Gastrocnemius medialis (tissue), 4 donors: ENCODE measurements around the gene DCAF5. TPM values are rescaled to one million over a fixed set of nuclear protein-coding genes. Genes with fewer than 3 reads are reported as not detected.

Source experiments
- ATAC-seq, 2 donors: fragments of 150-250 bp; one replicate each; pipeline ENCODE4 v1.9.1; 2016
- DNase-seq, 2 donors: peaks; one replicate each; pipeline ENCODE4 v3.0.0-alpha.2; 2019
- H3K27ac ChIP-seq, 4 donors: fragments of 200-600 bp; sonication (generic); 1 replicate in 1 of 4; 2 replicates in 3 of 4; pipeline ENCODE4 v1.5.1; 2016 to 2018; ENCODE audit warnings: mild to moderate bottlenecking in 2 of 4, moderate library complexity in 1 of 4
- H3K27me3 ChIP-seq, 3 donors: fragments of 200-600 bp; sonication (generic) in 2 of 3; 1 replicate in 1 of 3; 2 replicates in 2 of 3; pipeline versions ENCODE4 v1.5.1 to v1.6.0; 2016 to 2019; ENCODE audit warnings: mild to moderate bottlenecking in 1 of 3, moderate library complexity in 1 of 3
- H3K36me3 ChIP-seq, 2 donors: fragments of 200-600 bp; sonication (generic) in 1 of 2; one replicate each; pipeline ENCODE4 v1.5.1; 2017 to 2018
- H3K4me1 ChIP-seq, 2 donors: fragments of 200-600 bp; sonication (generic) in 1 of 2; one replicate each; pipeline ENCODE4 v1.5.1; 2016 to 2017; ENCODE audit warnings: mild to moderate bottlenecking in 2 of 2
- H3K4me3 ChIP-seq, 4 donors: fragments of 200-600 bp; sonication (generic) in 3 of 4; 1 replicate in 1 of 4; 2 replicates in 3 of 4; pipeline ENCODE4 v1.5.1; 2016 to 2019; ENCODE audit warnings: mild to moderate bottlenecking in 2 of 4
- H3K9me3 ChIP-seq, 3 donors: fragments of 200-600 bp; sonication (generic) in 2 of 3; 1 replicate in 1 of 3; 2 replicates in 2 of 3; pipeline ENCODE4 v1.5.1; 2016 to 2019
- CTCF ChIP-seq, 5 experiments: fragments of 450-650 bp in 3 of 5; fragments of 200-600 bp in 2 of 5; sonication (generic) in 2 of 5; IDR thresholded peaks in 4 of 5; conservative IDR thresholded peaks in 1 of 5; 1 replicate in 4 of 5; 2 replicates in 1 of 5; pipeline ENCODE4 v1.5.1; 2016 to 2019; ENCODE audit warnings: antibody characterized with exemption in 5 of 5, mild to moderate bottlenecking in 3 of 5, moderate library complexity in 3 of 5
- POLR2A ChIP-seq, 2 donors: fragments of 450-650 bp; IDR thresholded peaks; one replicate each; pipeline ENCODE4 v1.6.1; 2017; ENCODE audit warnings: antibody characterized with exemption in 2 of 2, mild to moderate bottlenecking in 2 of 2, moderate library complexity in 2 of 2
- in situ Hi-C, 4 donors: fragments of 200-750 bp; cut with MboI; loops; one replicate each; pipeline versions ENCODE4 v1.15.0 to v1.8.0; 2017; ENCODE audit warnings: low sequenced_read_pairs in 4 of 4
- intact Hi-C: fragments of 100-400 bp; cut with DNase I; formaldehyde crosslinking; loops from one replicate; pipeline ENCODE4 v1.15.1; 2023; ENCODE audit warnings: low total_unique reads
- total RNA-seq, 4 donors: library from RNA; depleted of rRNA; stranded (reverse); fragments of >200 nt; gene quantifications; one replicate each; pipeline versions ENCODE4 v1.1.0 to v1.2.3, GENCODE V29; 2016

Gene DCAF5
- total RNA-seq, 4 donors from 2014 or later, result 45.9 to 96.6 (median 66.8) TPM

- intact Hi-C loops (loop anchor here (2.0 kb wide), 1 partner anchor 112 kb away; the partner anchor contains the start of gene ACTN1), in situ Hi-C loops (no loop called here)
- Histone ChIP-seq H3K27ac (no peak overlapping the region), H3K4me3 (no peak overlapping the region), H3K36me3 (peaks cover 0 to 26% of the 10 kb centered on the region in 2 donors), H3K27me3 (no peaks in the 10 kb centered on the region), H3K9me3 (no peaks in the 10 kb centered on the region), H3K4me1 (peaks cover 14 to 36% of the 10 kb centered on the region in 2 donors)
- no peak for DNase-seq
- TF ChIP-seq POLR2A (IDR thresholded peaks at IDR 0.05), result no peak
- no peak for TF ChIP-seq CTCF (IDR thresholded peaks at IDR 0.05 in 4 of 5, conservative IDR thresholded peaks at IDR 0.05 in 1 of 5)
- no peak for ATAC-seq
Observed at GRCh38 chr14:69091006-69091405, 61.9 kb downstream of the DCAF5 start.

GRCh38 chr14:69090187-69090789 is 62.6 kb downstream of the DCAF5 start:
- no peaks in the 10 kb centered on the region for H3K9me3 ChIP-seq
- ATAC-seq (no peak), DNase-seq (no peak)
- TF ChIP-seq POLR2A (IDR thresholded peaks at IDR 0.05) (no peak), CTCF (IDR thresholded peaks at IDR 0.05 in 4 of 5, conservative IDR thresholded peaks at IDR 0.05 in 1 of 5) (peak; percentile 24 to 64 (median 44))
- no peaks in the 10 kb centered on the region for H3K27me3 ChIP-seq
- no peak overlapping the region for H3K27ac ChIP-seq
- peaks cover 0 to 26% of the 10 kb centered on the region in 2 donors for H3K36me3 ChIP-seq
- intact Hi-C loops, result loop anchor here (1.0 to 2.0 kb wide), 2 partner anchors 111 to 179 kb away; partner anchors contain the start of gene ACTN1
- in situ Hi-C loops, result no loop called here
- H3K4me3 ChIP-seq, result no peak overlapping the region
- peaks cover 14 to 36% of the 10 kb centered on the region in 2 donors for H3K4me1 ChIP-seq

- Histone ChIP-seq H3K9me3 (no peaks in the 10 kb centered on the region), H3K36me3 (peaks cover 0 to 34% of the 10 kb centered on the region in 2 donors), H3K27ac (peak overlapping the region; percentile 2 to 75 (median 29)), H3K27me3 (no peaks in the 10 kb centered on the region), H3K4me1 (peaks cover 14 to 31% of the 10 kb centered on the region in 2 donors), H3K4me3 (no peak overlapping the region)
- DNase-seq (no peak), ATAC-seq (no peak)
- in situ Hi-C loops, result no loop called here
- TF ChIP-seq CTCF (IDR thresholded peaks at IDR 0.05 in 4 of 5, conservative IDR thresholded peaks at IDR 0.05 in 1 of 5) (no peak), POLR2A (IDR thresholded peaks at IDR 0.05) (no peak)
- intact Hi-C loops, result no loop called here
Observed at GRCh38 chr14:69089046-69089445, 63.9 kb downstream of the DCAF5 start.

- peaks cover 14 to 30% of the 10 kb centered on the region in 2 donors for H3K4me1 ChIP-seq
- peaks cover 0 to 37% of the 10 kb centered on the region in 2 donors for H3K36me3 ChIP-seq
- peak; percentile 81 to 97 for ATAC-seq
- peak in 1 of 2 donors; percentile 25 for DNase-seq
- no peaks in the 10 kb centered on the region for H3K9me3 ChIP-seq
- no peak overlapping the region for H3K4me3 ChIP-seq
- peak overlapping the region in 3 of 4 donors; percentile 2 to 75 (median 51) for H3K27ac ChIP-seq
- intact Hi-C loops (no loop called here), in situ Hi-C loops (no loop called here)
- H3K27me3 ChIP-seq, result no peaks in the 10 kb centered on the region
- TF ChIP-seq POLR2A (IDR thresholded peaks at IDR 0.05) (no peak), CTCF (IDR thresholded peaks at IDR 0.05 in 4 of 5, conservative IDR thresholded peaks at IDR 0.05 in 1 of 5) (no peak)
Observed at GRCh38 chr14:69088586-69088985, 64.3 kb downstream of the DCAF5 start.
